ENCODE data around the gene VEGFA. TPM values are rescaled to one million over a fixed set of nuclear protein-coding genes. Genes with fewer than 3 reads are reported as not detected.

The VEGFA gene
- total RNA-seq, 1 donor from 2014 or later: 31.2 TPM

DNA sequence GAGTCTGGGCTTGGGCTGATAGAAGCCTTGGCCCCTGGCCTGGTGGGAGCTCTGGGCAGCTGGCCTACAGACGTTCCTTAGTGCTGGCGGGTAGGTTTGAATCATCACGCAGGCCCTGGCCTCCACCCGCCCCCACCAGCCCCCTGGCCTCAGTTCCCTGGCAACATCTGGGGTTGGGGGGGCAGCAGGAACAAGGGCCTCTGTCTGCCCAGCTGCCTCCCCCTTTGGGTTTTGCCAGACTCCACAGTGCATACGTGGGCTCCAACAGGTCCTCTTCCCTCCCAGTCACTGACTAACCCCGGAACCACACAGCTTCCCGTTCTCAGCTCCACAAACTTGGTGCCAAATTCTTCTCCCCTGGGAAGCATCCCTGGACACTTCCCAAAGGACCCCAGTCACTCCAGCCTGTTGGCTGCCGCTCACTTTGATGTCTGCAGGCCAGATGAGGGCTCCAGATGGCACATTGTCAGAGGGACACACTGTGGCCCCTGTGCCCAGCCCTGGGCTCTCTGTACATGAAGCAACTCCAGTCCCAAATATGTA lies 957 bp upstream of the VEGFA start:
- Mint-ChIP-seq H3K36me3 (ENCODE audit: low read depth) (no peaks in the 10 kb centered on the region), H3K4me1 (peaks cover 24% of the 10 kb centered on the region), H3K9me3 (no peaks in the 10 kb centered on the region), H3K27ac (ENCODE audit: unreplicated experiment) (peak overlapping the region; percentile 75), H3K27me3 (ENCODE audit: low read depth) (peaks cover 9% of the 10 kb centered on the region), H3K4me3 (peak overlapping the region; percentile 98)
- DNase-seq (ENCODE audit: low read depth, low spot score): no peak
- TF ChIP-seq, protein P1, sequence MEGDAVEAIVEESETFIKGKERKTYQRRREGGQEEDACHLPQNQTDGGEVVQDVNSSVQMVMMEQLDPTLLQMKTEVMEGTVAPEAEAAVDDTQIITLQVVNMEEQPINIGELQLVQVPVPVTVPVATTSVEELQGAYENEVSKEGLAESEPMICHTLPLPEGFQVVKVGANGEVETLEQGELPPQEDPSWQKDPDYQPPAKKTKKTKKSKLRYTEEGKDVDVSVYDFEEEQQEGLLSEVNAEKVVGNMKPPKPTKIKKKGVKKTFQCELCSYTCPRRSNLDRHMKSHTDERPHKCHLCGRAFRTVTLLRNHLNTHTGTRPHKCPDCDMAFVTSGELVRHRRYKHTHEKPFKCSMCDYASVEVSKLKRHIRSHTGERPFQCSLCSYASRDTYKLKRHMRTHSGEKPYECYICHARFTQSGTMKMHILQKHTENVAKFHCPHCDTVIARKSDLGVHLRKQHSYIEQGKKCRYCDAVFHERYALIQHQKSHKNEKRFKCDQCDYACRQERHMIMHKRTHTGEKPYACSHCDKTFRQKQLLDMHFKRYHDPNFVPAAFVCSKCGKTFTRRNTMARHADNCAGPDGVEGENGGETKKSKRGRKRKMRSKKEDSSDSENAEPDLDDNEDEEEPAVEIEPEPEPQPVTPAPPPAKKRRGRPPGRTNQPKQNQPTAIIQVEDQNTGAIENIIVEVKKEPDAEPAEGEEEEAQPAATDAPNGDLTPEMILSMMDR (conservative IDR thresholded peaks at IDR 0.05): no peak

DNA sequence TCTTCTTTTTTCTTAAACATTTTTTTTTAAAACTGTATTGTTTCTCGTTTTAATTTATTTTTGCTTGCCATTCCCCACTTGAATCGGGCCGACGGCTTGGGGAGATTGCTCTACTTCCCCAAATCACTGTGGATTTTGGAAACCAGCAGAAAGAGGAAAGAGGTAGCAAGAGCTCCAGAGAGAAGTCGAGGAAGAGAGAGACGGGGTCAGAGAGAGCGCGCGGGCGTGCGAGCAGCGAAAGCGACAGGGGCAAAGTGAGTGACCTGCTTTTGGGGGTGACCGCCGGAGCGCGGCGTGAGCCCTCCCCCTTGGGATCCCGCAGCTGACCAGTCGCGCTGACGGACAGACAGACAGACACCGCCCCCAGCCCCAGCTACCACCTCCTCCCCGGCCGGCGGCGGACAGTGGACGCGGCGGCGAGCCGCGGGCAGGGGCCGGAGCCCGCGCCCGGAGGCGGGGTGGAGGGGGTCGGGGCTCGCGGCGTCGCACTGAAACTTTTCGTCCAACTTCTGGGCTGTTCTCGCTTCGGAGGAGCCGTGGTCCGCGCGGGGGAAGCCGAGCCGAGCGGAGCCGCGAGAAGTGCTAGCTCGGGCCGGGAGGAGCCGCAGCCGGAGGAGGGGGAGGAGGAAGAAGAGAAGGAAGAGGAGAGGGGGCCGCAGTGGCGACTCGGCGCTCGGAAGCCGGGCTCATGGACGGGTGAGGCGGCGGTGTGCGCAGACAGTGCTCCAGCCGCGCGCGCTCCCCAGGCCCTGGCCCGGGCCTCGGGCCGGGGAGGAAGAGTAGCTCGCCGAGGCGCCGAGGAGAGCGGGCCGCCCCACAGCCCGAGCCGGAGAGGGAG lies 580 bp downstream of the VEGFA start:
- Mint-ChIP-seq H3K4me1 (peaks cover 39% of the 10 kb centered on the region), H3K9me3 (no peaks in the 10 kb centered on the region), H3K4me3 (peak overlapping the region; percentile 98), H3K27ac (ENCODE audit: unreplicated experiment) (peak overlapping the region; percentile 79), H3K36me3 (ENCODE audit: low read depth) (no peaks in the 10 kb centered on the region), H3K27me3 (ENCODE audit: low read depth) (peaks cover 9% of the 10 kb centered on the region)
- TF ChIP-seq, protein P1 (conservative IDR thresholded peaks at IDR 0.05): no peak
- DNase-seq (ENCODE audit: low read depth, low spot score): peak; percentile 54

DNA sequence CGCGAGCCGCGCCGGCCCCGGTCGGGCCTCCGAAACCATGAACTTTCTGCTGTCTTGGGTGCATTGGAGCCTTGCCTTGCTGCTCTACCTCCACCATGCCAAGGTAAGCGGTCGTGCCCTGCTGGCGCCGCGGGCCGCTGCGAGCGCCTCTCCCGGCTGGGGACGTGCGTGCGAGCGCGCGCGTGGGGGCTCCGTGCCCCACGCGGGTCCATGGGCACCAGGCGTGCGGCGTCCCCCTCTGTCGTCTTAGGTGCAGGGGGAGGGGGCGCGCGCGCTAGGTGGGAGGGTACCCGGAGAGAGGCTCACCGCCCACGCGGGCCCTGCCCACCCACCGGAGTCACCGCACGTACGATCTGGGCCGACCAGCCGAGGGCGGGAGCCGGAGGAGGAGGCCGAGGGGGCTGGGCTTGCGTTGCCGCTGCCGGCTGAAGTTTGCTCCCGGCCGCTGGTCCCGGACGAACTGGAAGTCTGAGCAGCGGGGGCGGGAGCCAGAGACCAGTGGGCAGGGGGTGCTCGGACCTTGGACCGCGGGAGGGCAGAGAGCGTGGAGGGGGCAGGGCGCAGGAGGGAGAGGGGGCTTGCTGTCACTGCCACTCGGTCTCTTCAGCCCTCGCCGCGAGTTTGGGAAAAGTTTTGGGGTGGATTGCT lies 1.3 kb downstream of the VEGFA start:
- peaks cover 42% of the 10 kb centered on the region for H3K4me1 Mint-ChIP-seq
- peak; percentile 43 for DNase-seq (ENCODE audit: low read depth, low spot score)
- no peaks in the 10 kb centered on the region for H3K9me3 Mint-ChIP-seq

DNA sequence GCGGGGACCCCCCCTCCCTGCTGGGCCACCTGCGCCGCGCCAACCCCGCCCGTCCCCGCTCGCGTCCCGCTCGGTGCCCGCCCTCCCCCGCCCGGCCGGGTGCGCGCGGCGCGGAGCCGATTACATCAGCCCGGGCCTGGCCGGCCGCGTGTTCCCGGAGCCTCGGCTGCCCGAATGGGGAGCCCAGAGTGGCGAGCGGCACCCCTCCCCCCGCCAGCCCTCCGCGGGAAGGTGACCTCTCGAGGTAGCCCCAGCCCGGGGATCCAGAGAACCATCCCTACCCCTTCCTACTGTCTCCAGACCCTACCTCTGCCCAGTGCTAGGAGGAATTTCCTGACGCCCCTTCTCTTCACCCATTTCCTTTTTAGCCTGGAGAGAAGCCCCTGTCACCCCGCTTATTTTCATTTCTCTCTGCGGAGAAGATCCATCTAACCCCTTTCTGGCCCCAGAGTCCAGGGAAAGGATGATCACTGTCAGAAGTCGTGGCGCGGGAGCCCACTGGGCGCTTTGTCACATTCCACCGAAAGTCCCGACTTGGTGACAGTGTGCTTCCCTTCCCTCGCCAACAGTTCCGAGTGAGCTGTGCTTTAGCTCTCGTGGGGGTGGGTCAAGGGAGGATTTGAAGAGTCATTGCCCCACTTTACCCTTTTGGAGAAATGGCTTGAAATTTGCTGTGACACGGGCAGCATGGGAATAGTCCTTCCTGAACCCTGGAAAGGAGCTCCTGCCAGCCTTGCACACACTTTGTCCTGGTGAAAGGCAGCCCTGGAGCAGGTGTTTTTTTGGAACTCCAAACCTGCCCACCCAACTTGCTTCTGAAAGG lies 2.1 kb downstream of the VEGFA start:
- H3K27me3 Mint-ChIP-seq (ENCODE audit: low read depth): peaks cover 9% of the 10 kb centered on the region
- peaks cover 42% of the 10 kb centered on the region for H3K4me1 Mint-ChIP-seq
- peak; percentile 45 for DNase-seq (ENCODE audit: low read depth, low spot score)
- H3K4me3 Mint-ChIP-seq: peak overlapping the region; percentile 96
- TF ChIP-seq, protein P1 (conservative IDR thresholded peaks at IDR 0.05): no peak
- peak overlapping the region; percentile 96 for H3K27ac Mint-ChIP-seq (ENCODE audit: unreplicated experiment)
- peaks cover 2% of the 10 kb centered on the region for H3K36me3 Mint-ChIP-seq (ENCODE audit: low read depth)
- no peaks in the 10 kb centered on the region for H3K9me3 Mint-ChIP-seq

More for the DNA sequence above, 1.3 kb downstream of the VEGFA start:
- TF ChIP-seq, protein P1 (conservative IDR thresholded peaks at IDR 0.05): no peak
- Mint-ChIP-seq H3K27me3 (ENCODE audit: low read depth) (peaks cover 9% of the 10 kb centered on the region), H3K4me3 (peak overlapping the region; percentile 77), H3K27ac (ENCODE audit: unreplicated experiment) (no peak overlapping the region), H3K36me3 (ENCODE audit: low read depth) (no peaks in the 10 kb centered on the region)

DNA sequence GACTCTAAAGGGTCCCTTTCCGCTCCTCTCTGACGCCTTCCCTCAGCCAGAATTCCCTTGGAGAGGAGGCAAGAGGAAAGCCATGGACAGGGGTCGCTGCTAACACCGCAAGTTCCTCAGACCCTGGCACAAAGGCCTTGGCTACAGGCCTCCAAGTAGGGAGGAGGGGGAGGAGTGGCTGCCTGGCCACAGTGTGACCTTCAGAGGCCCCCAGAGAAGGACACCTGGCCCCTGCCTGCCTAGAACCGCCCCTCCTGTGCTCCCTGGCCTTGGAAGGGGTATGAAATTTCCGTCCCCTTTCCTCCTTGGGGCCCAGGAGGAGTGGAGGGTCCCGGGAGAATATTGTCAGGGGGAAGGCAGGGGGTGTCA lies 2.7 kb downstream of the VEGFA start:
- DNase-seq (ENCODE audit: low read depth, low spot score): peak; percentile 39

More for the DNA sequence above, 2.7 kb downstream of the VEGFA start:
- peaks cover 42% of the 10 kb centered on the region for H3K4me1 Mint-ChIP-seq
- H3K4me3 Mint-ChIP-seq: peak overlapping the region; percentile 96
- peaks cover 9% of the 10 kb centered on the region for H3K27me3 Mint-ChIP-seq (ENCODE audit: low read depth)
- H3K9me3 Mint-ChIP-seq: no peaks in the 10 kb centered on the region
- TF ChIP-seq, protein P1 (conservative IDR thresholded peaks at IDR 0.05): no peak
- H3K27ac Mint-ChIP-seq (ENCODE audit: unreplicated experiment): peak overlapping the region; percentile 96
- peaks cover 4% of the 10 kb centered on the region for H3K36me3 Mint-ChIP-seq (ENCODE audit: low read depth)
